ENCODE measurements around the gene POLN. TPM values are rescaled to one million over a fixed set of nuclear protein-coding genes. Genes with fewer than 3 reads are reported as not detected.

Gene POLN
- total RNA-seq, 1 experiment from 2014 or later: 3.5 TPM

DNA sequence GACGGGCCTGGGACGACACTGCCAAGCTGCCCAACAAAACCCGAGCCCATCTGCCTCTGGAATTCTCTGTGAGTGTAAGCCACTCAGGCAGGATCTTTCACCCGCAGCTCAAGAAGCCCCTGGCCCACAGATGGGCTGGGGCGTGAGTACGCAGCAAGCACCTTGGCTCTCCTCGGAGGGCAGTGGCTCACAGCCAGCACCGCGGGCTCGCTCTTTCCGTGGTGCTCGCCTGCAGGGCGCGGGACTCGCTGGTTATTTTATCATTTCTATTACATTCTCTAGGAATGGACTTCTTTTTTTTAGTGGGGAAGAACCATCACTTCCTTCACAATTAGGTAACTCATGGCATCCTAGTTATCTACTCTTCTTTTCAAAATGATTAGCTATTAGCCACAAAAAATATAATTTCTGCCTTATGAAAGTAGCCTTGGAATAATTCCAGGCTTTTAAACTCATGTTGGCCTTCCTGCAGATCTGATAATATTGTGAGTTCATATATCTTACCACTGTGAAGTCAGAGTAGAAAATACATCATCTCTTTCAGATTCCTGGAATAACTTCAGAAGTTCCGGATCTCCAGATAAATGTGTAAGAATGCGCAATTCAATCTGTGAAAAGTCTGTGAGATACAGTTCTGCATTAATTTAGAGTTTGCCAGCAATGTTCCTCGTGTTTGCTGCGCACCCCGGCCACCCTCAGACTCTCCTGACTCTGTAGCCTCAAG is 114.2 kb downstream of the POLN start (continued):
- TF ChIP-seq, protein P1, sequence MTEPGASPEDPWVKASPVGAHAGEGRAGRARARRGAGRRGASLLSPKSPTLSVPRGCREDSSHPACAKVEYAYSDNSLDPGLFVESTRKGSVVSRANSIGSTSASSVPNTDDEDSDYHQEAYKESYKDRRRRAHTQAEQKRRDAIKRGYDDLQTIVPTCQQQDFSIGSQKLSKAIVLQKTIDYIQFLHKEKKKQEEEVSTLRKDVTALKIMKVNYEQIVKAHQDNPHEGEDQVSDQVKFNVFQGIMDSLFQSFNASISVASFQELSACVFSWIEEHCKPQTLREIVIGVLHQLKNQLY (CRISPR knock-in tag; IDR thresholded peaks at IDR 0.05): no peak
- no peak for TF ChIP-seq ZBTB21 (CRISPR knock-in tag; IDR thresholded peaks at IDR 0.05; ENCODE audit: borderline replicate concordance)
- TF ChIP-seq, protein P2, sequence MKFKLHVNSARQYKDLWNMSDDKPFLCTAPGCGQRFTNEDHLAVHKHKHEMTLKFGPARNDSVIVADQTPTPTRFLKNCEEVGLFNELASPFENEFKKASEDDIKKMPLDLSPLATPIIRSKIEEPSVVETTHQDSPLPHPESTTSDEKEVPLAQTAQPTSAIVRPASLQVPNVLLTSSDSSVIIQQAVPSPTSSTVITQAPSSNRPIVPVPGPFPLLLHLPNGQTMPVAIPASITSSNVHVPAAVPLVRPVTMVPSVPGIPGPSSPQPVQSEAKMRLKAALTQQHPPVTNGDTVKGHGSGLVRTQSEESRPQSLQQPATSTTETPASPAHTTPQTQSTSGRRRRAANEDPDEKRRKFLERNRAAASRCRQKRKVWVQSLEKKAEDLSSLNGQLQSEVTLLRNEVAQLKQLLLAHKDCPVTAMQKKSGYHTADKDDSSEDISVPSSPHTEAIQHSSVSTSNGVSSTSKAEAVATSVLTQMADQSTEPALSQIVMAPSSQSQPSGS (CRISPR knock-in tag; IDR thresholded peaks at IDR 0.05; ENCODE audit: borderline replicate concordance, low read depth): no peak

DNA sequence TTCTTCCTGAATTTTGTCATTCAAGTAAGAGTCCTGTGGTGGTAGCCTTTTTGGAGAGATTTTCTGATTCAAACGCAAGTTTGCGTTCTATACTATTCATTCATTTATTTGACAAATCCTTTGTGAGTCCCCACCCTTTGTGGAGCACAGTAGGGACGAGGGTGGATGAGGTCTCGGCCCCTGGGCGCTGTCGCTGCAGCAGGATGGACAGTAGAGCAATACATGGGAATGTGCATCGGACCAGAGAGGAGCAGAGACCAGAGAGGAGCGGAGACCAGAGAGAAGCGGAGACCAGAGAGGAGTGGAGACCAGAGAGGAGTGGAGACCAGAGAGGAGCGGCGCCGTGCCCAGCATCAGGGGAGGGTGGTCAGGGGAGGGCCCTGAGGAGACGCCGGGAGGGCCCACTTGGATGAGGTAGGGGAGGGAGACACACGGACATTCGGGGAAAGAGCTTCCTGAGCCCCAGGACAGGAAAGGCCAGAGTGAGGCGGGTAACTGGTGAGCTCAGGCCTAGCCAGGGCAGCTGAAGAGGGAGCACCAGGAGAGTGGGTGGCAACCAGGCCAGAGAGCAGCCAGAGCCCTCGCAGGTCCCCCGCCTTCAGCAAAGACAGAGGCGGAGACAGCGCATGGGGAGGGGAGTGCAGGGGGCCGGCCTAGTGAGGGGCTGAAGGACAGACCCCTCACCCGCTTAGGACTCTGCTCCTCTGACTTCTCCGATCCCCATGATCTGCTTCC is 115.4 kb downstream of the POLN start:
- TF ChIP-seq ZNF121 (CRISPR knock-in tag; IDR thresholded peaks at IDR 0.05): no peak
- no peak for TF ChIP-seq TP53 (CRISPR knock-in tag; IDR thresholded peaks at IDR 0.05)
- no peak for TF ChIP-seq GTF2I (CRISPR knock-in tag; conservative IDR thresholded peaks at IDR 0.05)

DNA sequence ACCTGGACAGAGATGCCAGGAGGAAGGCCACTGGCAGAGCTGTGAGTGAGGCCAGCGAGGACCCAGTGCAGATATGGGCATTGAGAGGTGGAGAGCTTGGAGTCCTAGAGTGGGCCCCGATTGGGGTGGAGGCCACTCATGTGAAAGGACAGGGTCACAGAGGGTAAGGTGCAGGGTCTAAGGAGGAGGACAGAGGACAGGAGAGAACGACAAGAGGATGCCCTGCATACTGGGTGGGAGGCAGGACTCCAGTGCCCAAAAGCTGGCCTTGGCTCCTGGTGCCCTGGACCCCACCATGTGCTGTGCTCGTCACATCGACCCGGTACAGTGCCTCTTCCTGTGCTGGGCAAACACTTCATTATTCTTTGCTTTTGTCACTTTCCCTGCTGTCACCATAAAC is 116.1 kb downstream of the POLN start:
- POLR2A ChIA-PET: interaction anchor here (0.9 kb wide), 1 partner anchor 117 kb away, joined by 4 read pairs; the partner anchor contains the start of gene NELFA
- H3K4me3 Mint-ChIP-seq: no peak overlapping the region
- DNase-seq (ENCODE audit: low spot score) (no peak), ATAC-seq (no peak)
- no peaks in the 10 kb centered on the region for H3K36me3 Mint-ChIP-seq
- CTCF ChIA-PET: interaction anchor here (0.6 to 1.4 kb wide), 3 partner anchors 94 to 499 kb away, joined by 3 read pairs; no protein-coding TSS in a partner anchor
- H3K27ac Mint-ChIP-seq: no peak overlapping the region
- no peak for TF ChIP-seq NFATC4 (CRISPR knock-in tag; IDR thresholded peaks at IDR 0.05)
- peaks cover 6% of the 10 kb centered on the region for H3K27me3 Mint-ChIP-seq (ENCODE audit: low read depth)
- H3K9me3 Mint-ChIP-seq: no peaks in the 10 kb centered on the region
- H3K4me1 Mint-ChIP-seq: no peaks in the 10 kb centered on the region

More for the DNA sequence above, 115.4 kb downstream of the POLN start:
- ChIA-PET CTCF (interaction anchor here (1.0 to 1.3 kb wide), 2 partner anchors 16 to 228 kb away, joined by 3 to 4 read pairs; no protein-coding TSS in a partner anchor), POLR2A (no interaction called here)
- Mint-ChIP-seq H3K36me3 (no peaks in the 10 kb centered on the region), H3K27me3 (ENCODE audit: low read depth) (peaks cover 11% of the 10 kb centered on the region), H3K9me3 (peaks cover 3% of the 10 kb centered on the region), H3K4me1 (no peaks in the 10 kb centered on the region), H3K27ac (no peak overlapping the region), H3K4me3 (no peak overlapping the region)
- DNase-seq (ENCODE audit: low spot score) (no peak), ATAC-seq (peak; percentile 76)

DNA sequence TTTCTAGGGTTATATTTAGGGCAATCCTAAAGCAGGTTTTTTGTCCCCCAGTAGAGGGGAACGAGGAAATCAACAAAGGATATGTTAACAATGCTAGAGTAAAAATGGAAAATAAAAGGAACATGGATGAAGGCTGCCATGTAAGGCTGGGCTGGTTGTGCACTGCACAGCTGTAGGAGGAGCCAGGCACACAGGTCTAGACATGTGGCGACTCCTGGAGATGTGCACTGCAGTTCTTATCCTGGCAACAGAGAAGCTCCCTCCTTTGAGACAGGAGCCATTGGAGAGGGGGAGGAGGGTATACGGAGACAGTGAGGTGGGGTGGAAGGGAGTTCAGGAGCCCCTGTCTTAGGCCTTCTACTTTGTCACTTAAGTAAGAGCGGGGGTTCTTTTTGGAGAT is 116.9 kb downstream of the POLN start:
- POLR2A ChIA-PET: no interaction called here
- TF ChIP-seq CBFB (CRISPR knock-in tag; IDR thresholded peaks at IDR 0.05; ENCODE audit: low read depth) (no peak), MXD4 (CRISPR knock-in tag; IDR thresholded peaks at IDR 0.05; ENCODE audit: borderline replicate concordance) (no peak), GTF2I (CRISPR knock-in tag; conservative IDR thresholded peaks at IDR 0.05) (no peak)
- TF ChIP-seq, protein P3, sequence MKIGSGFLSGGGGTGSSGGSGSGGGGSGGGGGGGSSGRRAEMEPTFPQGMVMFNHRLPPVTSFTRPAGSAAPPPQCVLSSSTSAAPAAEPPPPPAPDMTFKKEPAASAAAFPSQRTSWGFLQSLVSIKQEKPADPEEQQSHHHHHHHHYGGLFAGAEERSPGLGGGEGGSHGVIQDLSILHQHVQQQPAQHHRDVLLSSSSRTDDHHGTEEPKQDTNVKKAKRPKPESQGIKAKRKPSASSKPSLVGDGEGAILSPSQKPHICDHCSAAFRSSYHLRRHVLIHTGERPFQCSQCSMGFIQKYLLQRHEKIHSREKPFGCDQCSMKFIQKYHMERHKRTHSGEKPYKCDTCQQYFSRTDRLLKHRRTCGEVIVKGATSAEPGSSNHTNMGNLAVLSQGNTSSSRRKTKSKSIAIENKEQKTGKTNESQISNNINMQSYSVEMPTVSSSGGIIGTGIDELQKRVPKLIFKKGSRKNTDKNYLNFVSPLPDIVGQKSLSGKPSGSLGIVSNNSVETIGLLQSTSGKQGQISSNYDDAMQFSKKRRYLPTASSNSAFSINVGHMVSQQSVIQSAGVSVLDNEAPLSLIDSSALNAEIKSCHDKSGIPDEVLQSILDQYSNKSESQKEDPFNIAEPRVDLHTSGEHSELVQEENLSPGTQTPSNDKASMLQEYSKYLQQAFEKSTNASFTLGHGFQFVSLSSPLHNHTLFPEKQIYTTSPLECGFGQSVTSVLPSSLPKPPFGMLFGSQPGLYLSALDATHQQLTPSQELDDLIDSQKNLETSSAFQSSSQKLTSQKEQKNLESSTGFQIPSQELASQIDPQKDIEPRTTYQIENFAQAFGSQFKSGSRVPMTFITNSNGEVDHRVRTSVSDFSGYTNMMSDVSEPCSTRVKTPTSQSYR (CRISPR knock-in tag; IDR thresholded peaks at IDR 0.05): no peak
- TF ChIP-seq, protein P4, sequence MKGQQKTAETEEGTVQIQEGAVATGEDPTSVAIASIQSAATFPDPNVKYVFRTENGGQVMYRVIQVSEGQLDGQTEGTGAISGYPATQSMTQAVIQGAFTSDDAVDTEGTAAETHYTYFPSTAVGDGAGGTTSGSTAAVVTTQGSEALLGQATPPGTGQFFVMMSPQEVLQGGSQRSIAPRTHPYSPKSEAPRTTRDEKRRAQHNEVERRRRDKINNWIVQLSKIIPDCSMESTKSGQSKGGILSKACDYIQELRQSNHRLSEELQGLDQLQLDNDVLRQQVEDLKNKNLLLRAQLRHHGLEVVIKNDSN (CRISPR knock-in tag; IDR thresholded peaks at IDR 0.05): no peak
- TF ChIP-seq, protein P5, sequence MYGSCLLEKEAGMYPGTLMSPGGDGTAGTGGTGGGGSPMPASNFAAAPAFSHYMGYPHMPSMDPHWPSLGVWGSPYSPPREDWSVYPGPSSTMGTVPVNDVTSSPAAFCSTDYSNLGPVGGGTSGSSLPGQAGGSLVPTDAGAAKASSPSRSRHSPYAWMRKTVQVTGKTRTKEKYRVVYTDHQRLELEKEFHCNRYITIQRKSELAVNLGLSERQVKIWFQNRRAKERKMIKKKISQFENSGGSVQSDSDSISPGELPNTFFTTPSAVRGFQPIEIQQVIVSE (CRISPR knock-in tag; IDR thresholded peaks at IDR 0.05; ENCODE audit: borderline replicate concordance): no peak
- TF ChIP-seq, protein P6, sequence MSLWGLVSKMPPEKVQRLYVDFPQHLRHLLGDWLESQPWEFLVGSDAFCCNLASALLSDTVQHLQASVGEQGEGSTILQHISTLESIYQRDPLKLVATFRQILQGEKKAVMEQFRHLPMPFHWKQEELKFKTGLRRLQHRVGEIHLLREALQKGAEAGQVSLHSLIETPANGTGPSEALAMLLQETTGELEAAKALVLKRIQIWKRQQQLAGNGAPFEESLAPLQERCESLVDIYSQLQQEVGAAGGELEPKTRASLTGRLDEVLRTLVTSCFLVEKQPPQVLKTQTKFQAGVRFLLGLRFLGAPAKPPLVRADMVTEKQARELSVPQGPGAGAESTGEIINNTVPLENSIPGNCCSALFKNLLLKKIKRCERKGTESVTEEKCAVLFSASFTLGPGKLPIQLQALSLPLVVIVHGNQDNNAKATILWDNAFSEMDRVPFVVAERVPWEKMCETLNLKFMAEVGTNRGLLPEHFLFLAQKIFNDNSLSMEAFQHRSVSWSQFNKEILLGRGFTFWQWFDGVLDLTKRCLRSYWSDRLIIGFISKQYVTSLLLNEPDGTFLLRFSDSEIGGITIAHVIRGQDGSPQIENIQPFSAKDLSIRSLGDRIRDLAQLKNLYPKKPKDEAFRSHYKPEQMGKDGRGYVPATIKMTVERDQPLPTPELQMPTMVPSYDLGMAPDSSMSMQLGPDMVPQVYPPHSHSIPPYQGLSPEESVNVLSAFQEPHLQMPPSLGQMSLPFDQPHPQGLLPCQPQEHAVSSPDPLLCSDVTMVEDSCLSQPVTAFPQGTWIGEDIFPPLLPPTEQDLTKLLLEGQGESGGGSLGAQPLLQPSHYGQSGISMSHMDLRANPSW (CRISPR knock-in tag; conservative IDR thresholded peaks at IDR 0.05; ENCODE audit: low read depth): no peak
- TF ChIP-seq, protein P7, sequence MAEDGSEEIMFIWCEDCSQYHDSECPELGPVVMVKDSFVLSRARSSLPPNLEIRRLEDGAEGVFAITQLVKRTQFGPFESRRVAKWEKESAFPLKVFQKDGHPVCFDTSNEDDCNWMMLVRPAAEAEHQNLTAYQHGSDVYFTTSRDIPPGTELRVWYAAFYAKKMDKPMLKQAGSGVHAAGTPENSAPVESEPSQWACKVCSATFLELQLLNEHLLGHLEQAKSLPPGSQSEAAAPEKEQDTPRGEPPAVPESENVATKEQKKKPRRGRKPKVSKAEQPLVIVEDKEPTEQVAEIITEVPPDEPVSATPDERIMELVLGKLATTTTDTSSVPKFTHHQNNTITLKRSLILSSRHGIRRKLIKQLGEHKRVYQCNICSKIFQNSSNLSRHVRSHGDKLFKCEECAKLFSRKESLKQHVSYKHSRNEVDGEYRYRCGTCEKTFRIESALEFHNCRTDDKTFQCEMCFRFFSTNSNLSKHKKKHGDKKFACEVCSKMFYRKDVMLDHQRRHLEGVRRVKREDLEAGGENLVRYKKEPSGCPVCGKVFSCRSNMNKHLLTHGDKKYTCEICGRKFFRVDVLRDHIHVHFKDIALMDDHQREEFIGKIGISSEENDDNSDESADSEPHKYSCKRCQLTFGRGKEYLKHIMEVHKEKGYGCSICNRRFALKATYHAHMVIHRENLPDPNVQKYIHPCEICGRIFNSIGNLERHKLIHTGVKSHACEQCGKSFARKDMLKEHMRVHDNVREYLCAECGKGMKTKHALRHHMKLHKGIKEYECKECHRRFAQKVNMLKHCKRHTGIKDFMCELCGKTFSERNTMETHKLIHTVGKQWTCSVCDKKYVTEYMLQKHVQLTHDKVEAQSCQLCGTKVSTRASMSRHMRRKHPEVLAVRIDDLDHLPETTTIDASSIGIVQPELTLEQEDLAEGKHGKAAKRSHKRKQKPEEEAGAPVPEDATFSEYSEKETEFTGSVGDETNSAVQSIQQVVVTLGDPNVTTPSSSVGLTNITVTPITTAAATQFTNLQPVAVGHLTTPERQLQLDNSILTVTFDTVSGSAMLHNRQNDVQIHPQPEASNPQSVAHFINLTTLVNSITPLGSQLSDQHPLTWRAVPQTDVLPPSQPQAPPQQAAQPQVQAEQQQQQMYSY (CRISPR knock-in tag; IDR thresholded peaks at IDR 0.05): no peak

More for the DNA sequence above, 116.9 kb downstream of the POLN start:
- H3K36me3 Mint-ChIP-seq: no peaks in the 10 kb centered on the region
- no peak overlapping the region for H3K4me3 Mint-ChIP-seq
- CTCF ChIA-PET: interaction anchor here (1.2 to 1.4 kb wide), 2 partner anchors 95 to 116 kb away, joined by 3 read pairs; no protein-coding TSS in a partner anchor
- no peaks in the 10 kb centered on the region for H3K9me3 Mint-ChIP-seq
- DNase-seq (ENCODE audit: low spot score): no peak
- H3K4me1 Mint-ChIP-seq: no peaks in the 10 kb centered on the region
- H3K27me3 Mint-ChIP-seq (ENCODE audit: low read depth): no peaks in the 10 kb centered on the region; the same call in 1 of the 2 replicates
- no peak overlapping the region for H3K27ac Mint-ChIP-seq
- no peak for ATAC-seq

Data from WTC11 (cell line).